Activated CD4-positive, CD25-positive, alpha-beta regulatory T cell treated with anti-CD3 and anti-CD28 coated beads, Interleukin-2, amount 50 U/mL, for 24 hours (primary cell): ENCODE data around the gene TENT4B.
A peak's percentile ranks its signal among the peaks of the same experiment; 100 is the strongest.
"Not testable (repeated sequence)": the region's sequence is repeated elsewhere in the genome, so short reads cannot be mapped to it uniquely, and the experiment has no call there.

Source experiments
- ATAC-seq, 2 donors: fragments of 150-1000 bp; cut with Tn5 transposase; one replicate each; pipeline ENCODE4 v1.10.0; 2021; ENCODE audit warnings: mild to moderate bottlenecking in 1 of 2, moderate library complexity in 1 of 2

The TENT4B gene

GRCh38 chr16:50238868-50239301 is 85.8 kb downstream of the TENT4B start:
- no peak for ATAC-seq

GRCh38 chr16:50243024-50243423 is 89.9 kb downstream of the TENT4B start:
- not testable (repeated sequence) for ATAC-seq

GRCh38 chr16:50244140-50244503 is 91.0 kb downstream of the TENT4B start:
- no peak for ATAC-seq

GRCh38 chr16:50244504-50245416 is 91.7 kb downstream of the TENT4B start:
- ATAC-seq = no peak

- ATAC-seq = peak; percentile 92 to 95
These were observed 92.6 kb downstream of the TENT4B start for GRCh38 chr16:50245417-50246298.

GRCh38 chr16:50246299-50247122 is 93.4 kb downstream of the TENT4B start:
- ATAC-seq = peak in 1 of 2 donors; percentile 7

- ATAC-seq = no peak
These were observed 94.2 kb downstream of the TENT4B start for GRCh38 chr16:50247123-50247905.

- no peak for ATAC-seq
These were observed 95.0 kb downstream of the TENT4B start for GRCh38 chr16:50247906-50248608.

GRCh38 chr16:50248845-50249244 is 95.7 kb downstream of the TENT4B start:
- no peak for ATAC-seq

GRCh38 chr16:50251375-50252081 is 98.4 kb downstream of the TENT4B start:
- ATAC-seq = peak in 1 of 2 donors; percentile 65

- ATAC-seq = no peak
These were observed 99.0 kb downstream of the TENT4B start for GRCh38 chr16:50252082-50252611.

- ATAC-seq = no peak
These were observed 99.9 kb downstream of the TENT4B start for GRCh38 chr16:50252874-50253513.

- no peak for ATAC-seq
These were observed 100.4 kb downstream of the TENT4B start for GRCh38 chr16:50253514-50253910.

GRCh38 chr16:50254072-50254471 is 101.0 kb downstream of the TENT4B start:
- ATAC-seq = no peak

- ATAC-seq = no peak
These were observed 102.4 kb downstream of the TENT4B start for GRCh38 chr16:50255538-50255937.

- no peak for ATAC-seq
These were observed 103.5 kb downstream of the TENT4B start for GRCh38 chr16:50256604-50257003.

- no peak for ATAC-seq
These were observed 104.8 kb downstream of the TENT4B start for GRCh38 chr16:50257876-50258275.

GRCh38 chr16:50259334-50260205 is 106.5 kb downstream of the TENT4B start:
- ATAC-seq = no peak
